Lower leg skin (tissue), 3 donors: ENCODE measurements around the gene MYO19.

ENCODE experiments used
- CTCF ChIP-seq, 3 donors: fragments of 450-650 bp; IDR thresholded peaks; one replicate each; pipeline ENCODE4 v1.5.1; 2016; ENCODE audit warnings: antibody characterized with exemption in 3 of 3, mild to moderate bottlenecking in 3 of 3, moderate library complexity in 2 of 3
- POLR2A ChIP-seq, 2 donors: fragments of 450-650 bp; IDR thresholded peaks; one replicate each; pipeline ENCODE4 v1.6.1; 2016 to 2017; ENCODE audit warnings: antibody characterized with exemption in 2 of 2, mild to moderate bottlenecking in 1 of 2, moderate library complexity in 1 of 2

GRCh38 chr17:36474571-36474970, 60.1 kb downstream of the MYO19 start:
- TF ChIP-seq CTCF (IDR thresholded peaks at IDR 0.05): no peak
- no peak for TF ChIP-seq POLR2A (IDR thresholded peaks at IDR 0.05)
